Stimulated activated CD4-positive, alpha-beta T cell treated with anti-CD3 and anti-CD28 coated beads, TNF-alpha, amount 100 ng/mL, for 4 hours (primary cell): Measurements from ENCODE around the gene CACNA2D1.
"Not testable (repeated sequence)": the region's sequence is repeated elsewhere in the genome, so short reads cannot be mapped to it uniquely, and the experiment has no call there.

Experiments used
- DNase-seq, 3 experiments: peaks; one replicate each; pipeline ENCODE4 v3.0.0-alpha.2; 2020; ENCODE audit warnings: low read depth in 3 of 3

The CACNA2D1 gene

DNA sequence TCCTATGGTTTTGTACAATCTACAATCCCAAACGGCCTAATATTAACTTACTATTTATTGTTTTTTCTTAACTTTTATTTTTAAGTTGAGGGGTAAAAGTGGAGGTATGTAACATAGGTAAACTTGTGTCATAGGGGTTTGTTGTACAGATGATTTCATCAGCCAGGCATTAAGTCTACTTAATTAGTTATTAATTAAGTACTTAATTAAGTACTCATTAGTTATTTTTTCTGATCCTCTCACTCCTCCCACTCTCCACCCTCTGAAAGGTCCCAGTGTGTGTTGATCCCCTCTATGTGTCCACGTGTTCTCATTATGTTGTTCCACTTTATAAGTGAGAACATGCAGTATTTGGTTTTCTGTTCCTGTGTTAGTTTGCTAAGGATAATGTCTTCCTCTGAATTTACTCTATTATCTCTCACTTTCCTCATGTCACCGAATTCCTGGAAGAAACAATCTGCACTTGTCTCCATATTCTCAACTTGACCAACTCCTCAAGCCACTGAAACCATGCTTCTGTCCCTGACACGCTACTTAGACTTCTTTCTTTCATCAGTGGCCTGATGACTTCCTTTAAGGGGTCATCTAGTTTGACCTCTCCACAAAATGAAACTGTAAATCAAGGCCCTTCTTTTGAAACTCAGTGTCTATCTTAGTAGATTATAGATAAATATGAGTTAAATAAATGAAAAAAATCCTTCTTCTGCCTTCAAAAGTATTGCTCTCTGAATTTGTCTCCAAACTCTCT is 9.1 kb downstream of the CACNA2D1 start:
- no peak for DNase-seq

DNA sequence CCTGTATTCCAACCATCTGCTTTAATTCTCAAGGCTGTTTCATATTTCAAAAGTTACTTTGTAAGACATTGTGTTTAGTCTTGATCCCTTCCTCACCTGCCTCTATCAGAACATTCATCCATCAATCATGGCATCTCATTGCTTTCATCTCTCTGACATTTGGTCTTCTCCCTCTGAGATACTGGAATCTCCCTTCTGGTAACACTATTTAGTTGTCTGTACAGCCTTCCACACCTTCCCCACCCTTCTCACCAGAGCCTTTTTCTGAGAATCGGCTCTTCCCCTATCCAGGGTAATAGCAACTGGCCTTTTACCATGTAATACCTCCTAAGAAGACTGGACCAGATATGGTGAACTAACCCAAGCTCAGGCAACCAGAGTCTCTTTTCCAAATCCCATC is 10.1 kb downstream of the CACNA2D1 start:
- no peak for DNase-seq

DNA sequence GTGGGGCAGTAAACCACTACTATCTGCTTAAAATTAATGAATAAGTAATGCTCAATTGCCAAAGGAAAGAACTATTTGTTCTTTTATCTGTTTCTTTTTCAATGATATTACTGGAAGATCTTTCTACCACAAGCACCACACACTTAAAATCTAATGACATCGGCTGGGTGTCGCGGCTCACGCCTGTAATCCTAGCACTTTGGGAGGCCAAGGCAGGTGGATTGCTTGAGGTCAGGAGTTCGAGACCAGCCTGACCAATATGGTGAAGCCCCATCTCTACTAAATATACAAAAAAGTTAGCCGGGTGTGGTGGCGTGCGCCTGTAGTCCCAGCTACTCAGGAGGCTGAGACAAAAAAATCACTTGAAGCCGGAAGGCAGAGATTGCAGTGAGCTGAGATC is 10.8 kb downstream of the CACNA2D1 start:
- not testable (repeated sequence) for DNase-seq

- no peak for DNase-seq
Observed at GRCh38 chr7:82430500-82431465, 12.8 kb downstream of the CACNA2D1 start.

GRCh38 chr7:82429408-82429807 is 14.2 kb downstream of the CACNA2D1 start:
- no peak for DNase-seq

GRCh38 chr7:82428186-82428961 is 15.2 kb downstream of the CACNA2D1 start:
- DNase-seq = no peak

DNA sequence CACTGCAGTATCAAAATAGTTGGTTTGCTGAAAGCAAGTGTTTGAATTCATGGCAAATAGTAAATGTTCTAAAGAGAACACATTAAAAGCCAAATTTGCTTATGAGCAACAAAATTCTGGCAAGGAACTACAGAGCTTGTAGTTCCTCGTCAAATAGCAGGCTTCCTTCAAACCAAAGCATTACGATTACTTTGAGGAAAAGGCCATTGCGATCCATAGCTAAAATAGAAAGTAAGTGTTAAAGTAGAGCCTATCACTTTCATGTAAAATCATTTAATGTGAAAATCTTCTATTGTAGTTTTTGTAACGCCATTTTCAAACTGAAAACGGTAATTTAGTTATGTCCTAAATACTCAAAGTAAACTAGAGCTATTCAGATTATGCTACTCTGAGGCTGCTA is 20.1 kb downstream of the CACNA2D1 start:
- no peak for DNase-seq

DNA sequence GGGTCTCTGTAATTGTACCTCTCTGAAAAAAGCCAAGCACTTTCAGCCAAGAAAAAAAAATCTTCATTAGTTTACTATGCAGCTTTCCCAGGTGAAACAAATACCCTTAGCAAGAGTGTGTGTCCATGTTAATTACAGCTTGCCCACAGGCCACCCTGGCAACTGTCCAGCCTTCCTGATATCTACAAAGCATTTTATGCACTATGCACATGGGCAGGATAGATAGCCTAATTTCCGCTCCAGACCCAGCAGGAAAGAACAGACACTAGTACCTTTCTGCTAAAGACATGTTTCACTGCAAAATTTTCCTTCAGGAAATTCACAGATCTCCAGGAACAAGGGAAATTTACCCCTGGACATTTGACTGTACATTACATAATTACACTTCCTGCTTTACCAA is 24.4 kb downstream of the CACNA2D1 start:
- no peak for DNase-seq

DNA sequence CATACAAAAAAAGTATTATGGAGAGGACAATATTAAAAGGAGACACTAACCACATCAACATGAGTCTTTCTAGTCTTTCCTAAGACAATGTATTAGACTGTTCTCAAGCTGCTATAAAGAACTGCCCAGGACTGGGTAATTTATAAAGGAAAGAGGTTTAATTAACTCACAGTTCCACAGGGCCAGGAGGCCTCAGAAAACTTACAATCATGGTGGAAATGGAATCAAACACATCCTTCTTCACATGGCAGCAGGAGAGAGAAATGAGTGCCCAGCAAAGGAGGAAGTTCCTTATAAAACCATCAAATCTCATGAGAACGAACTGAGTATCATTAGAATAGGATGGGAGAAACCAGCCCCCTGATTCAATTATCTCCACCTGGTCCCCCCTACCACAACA is 25.7 kb downstream of the CACNA2D1 start:
- no peak for DNase-seq

GRCh38 chr7:82416402-82416801 is 27.2 kb downstream of the CACNA2D1 start:
- DNase-seq = no peak

- no peak for DNase-seq
Observed at GRCh38 chr7:82414389-82414788, 29.2 kb downstream of the CACNA2D1 start.

DNA sequence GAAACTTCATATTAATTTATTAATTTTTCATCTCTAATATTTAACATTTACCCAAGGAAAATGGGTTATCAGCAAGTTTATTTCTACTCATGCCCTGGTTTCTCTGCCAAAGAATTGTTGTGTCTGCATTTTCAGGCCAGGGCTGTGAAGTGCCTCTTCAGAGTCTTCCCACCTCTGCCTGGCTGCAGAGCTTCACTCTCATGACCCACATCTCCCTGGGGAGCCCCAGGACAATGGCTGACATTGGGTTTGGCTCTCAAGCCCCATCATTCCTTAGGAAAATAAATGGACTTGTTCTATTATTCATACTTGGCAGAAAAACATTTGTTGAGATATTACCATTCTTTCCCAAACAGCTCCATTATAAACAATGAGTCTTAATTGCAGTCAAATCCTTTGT is 30.3 kb downstream of the CACNA2D1 start:
- DNase-seq = no peak

GRCh38 chr7:82411732-82412131 is 31.8 kb downstream of the CACNA2D1 start:
- DNase-seq = no peak

DNA sequence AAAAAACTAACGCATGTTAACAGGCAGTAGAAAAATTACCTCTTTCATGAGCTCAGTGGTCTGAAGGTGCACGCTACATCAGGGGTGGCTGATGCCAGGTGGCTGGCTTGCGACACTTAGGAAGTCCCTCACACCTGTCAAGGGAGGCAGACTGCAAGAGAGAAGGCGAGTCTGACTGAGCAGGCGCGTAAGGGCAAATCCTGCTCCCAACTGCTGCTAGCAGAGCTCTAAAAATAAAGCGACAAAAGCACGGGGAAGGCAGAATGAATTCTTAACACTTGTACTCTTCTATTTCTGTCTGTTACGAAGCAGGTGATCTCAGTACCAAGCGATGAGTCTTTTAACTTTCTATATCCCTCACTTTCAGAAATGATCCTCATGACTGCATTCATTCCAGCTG is 33.1 kb downstream of the CACNA2D1 start:
- DNase-seq = no peak

- no peak for DNase-seq
Observed at GRCh38 chr7:82406937-82407336, 36.6 kb downstream of the CACNA2D1 start.

DNA sequence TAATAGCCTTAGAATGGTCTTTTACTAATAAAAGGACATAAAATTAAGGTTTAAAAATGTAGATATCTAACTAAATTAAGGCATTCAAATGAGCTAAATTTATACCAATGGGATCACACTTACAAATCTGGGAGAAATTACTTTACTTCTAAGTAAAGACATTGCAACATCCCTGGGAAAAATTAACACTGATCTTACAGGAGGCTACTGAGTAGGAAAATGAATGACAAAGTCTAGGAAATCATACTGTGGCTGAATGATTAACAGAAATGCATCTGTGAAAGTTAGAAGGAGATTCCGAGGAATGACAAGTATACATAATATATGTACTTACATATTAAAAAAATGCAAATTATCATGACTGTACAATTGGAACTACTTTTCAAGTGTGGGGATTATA is 38.3 kb downstream of the CACNA2D1 start:
- DNase-seq = no peak

GRCh38 chr7:82404652-82405051 is 38.9 kb downstream of the CACNA2D1 start:
- DNase-seq = no peak

DNA sequence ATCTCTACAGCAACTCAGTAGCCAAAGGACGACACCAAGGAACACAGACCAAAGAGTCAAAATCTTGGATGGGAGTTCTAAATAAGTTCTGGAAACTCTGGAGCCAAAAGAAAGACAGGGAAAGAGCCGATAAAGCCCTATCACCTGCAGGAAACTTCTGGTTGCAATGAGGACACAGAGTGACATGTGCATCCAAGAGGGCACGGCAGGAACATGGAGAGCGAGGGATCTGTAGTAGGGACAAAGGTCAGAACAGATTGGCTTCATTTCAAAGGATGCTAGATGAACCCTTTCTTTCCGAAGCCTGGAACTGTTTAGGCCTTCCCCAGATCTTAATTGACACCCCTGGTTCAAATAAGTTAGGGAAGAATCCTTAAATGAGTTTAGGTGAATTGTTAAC is 39.5 kb downstream of the CACNA2D1 start:
- no peak for DNase-seq

DNA sequence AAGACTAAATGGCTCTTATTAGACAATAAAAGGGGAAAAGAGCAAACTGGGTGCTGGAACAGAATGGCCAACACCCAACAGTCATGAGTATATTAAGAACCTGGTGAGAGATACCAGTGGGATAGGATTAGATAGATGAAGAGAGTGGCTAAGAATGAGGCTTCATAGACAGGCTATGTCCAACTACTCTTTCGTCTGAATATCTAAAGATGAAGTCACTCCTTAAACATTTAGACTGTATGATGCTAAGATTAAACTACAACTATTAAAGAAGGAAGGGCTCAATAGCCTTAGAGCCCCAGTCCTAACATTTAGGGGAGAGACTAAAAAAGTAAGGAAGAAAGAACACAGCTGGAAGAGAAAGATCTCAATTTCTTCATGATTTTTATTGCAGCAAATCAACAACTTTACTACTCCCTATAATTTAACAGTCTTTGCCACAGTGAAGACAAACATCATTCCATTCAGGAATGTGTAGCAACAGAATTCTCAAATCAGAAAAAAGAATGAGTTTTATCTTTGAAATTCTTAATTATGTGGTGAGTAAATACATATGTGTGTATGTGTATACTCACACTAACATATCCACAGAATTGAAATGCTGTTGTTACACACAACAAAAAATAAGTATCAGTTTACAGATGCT is 45.6 kb downstream of the CACNA2D1 start:
- no peak for DNase-seq

DNA sequence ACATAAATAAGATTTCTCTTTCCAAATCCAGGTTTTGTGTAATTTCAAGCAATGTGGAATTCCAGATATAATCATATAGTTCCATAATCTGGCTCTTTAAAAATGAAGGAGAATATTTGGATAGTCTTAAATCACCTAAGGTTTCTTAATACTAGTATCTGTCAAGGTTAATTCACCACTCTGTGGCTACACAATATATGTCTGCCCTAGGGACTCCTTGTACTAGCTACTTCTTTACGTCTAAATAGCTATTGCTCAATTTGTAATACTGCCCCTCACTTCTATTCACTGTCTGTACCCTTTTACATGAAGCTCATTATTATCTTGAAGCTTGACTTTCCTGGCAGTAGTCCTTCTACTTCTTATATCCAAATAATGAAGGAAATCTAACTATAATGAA is 47.2 kb downstream of the CACNA2D1 start:
- DNase-seq = no peak

GRCh38 chr7:82395147-82395546 is 48.4 kb downstream of the CACNA2D1 start:
- no peak for DNase-seq

DNA sequence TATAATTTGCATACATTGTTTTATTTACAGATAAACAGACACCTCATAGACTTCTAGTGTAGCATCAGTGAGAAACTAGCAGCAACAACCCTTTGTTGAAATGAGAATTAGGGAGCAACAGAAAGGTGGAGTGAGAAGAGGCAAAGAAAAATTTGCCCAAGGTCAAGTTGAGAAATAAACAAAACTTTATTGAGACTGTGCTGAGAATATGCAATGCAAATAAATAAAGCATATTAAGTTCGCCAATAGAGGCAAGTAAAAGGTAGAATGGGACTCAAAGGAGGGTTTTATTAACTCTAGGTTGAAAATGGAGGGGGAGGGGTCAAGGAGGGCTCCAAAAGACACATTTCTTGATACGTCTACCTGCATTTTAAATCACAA is 49.7 kb downstream of the CACNA2D1 start:
- no peak for DNase-seq
